Progenitor cell of endocrine pancreas (in vitro differentiated cells): ENCODE data around the gene CACNG3. TPM values are rescaled to one million over a fixed set of nuclear protein-coding genes. Genes with fewer than 3 reads are reported as not detected.
"Not testable (repeated sequence)": the region's sequence is repeated elsewhere in the genome, so short reads cannot be mapped to it uniquely, and the experiment has no call there.

ENCODE experiments used
- DNase-seq: peaks from one replicate; pipeline ENCODE4 v3.0.0; 2021; ENCODE audit warnings: low spot score; ENCODE audit not compliant: unreplicated experiment
- H3K27ac Mint-ChIP-seq: 2 replicates; pipeline ENCODE4 v1.8.0; 2021; ENCODE audit warnings: mild to moderate bottlenecking, moderate library complexity, mixed read lengths
- H3K27me3 Mint-ChIP-seq: 2 replicates; pipeline ENCODE4 v1.8.0; 2021; ENCODE audit warnings: mixed read lengths
- H3K36me3 Mint-ChIP-seq: 2 replicates; pipeline ENCODE4 v1.8.0; 2022; ENCODE audit warnings: mixed read lengths; ENCODE audit not compliant: insufficient read depth
- H3K4me1 Mint-ChIP-seq: 2 replicates; pipeline ENCODE4 v1.8.0; 2021; ENCODE audit warnings: low read depth, mixed read lengths
- H3K4me3 Mint-ChIP-seq: 2 replicates; pipeline ENCODE4 v1.8.0; 2021; ENCODE audit warnings: low read depth, mild to moderate bottlenecking, moderate library complexity, mixed read lengths
- H3K9me3 Mint-ChIP-seq: 2 replicates; pipeline ENCODE4 v1.8.0; 2021; ENCODE audit warnings: low read depth, mixed read lengths
- CTCF ChIP-seq: fragments of 200-600 bp; sonication (generic); IDR thresholded peaks from one replicate; pipeline ENCODE4 v1.5.0; 2021; ENCODE audit warnings: antibody characterized with exemption, mild to moderate bottlenecking; ENCODE audit not compliant: unreplicated experiment
- total RNA-seq: library from RNA; stranded (reverse); gene quantifications from 2 replicates; pipeline ENCODE4 v1.2.1, GENCODE V29; 2021

CACNG3 gene
- total RNA-seq, 1 donor from 2014 or later: not detected

DNA sequence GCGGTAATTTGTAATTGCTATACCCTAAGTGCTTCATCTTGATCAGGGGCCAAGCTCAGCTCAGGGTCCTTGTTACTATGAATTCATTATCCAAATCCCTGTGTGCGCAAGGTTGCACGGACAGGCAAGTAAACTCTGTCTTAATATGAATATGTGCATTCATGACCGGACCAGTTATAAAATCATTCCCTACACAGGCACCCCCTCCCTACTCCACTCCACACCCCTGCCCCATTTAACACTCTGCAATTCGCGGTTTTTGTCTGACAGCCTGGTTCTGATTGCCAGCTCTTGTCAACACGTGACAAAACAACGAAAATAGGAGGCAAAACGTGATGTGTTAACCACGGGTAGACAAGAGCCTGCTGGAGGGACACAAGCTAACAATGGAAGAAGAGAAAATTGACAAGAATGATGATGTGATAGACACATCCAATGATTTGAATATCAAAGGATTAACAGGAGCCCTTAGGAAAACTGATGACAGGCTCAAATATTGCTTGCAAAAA is 76.5 kb downstream of the CACNG3 start:
- TF ChIP-seq CTCF: no peak
- Mint-ChIP-seq H3K36me3 (no peaks in the 10 kb centered on the region), H3K9me3 (peaks cover 4% of the 10 kb centered on the region), H3K27me3 (peaks cover 11% of the 10 kb centered on the region), H3K27ac (no peak overlapping the region), H3K4me3 (no peak overlapping the region), H3K4me1 (no peaks in the 10 kb centered on the region)
- no peak for DNase-seq

DNA sequence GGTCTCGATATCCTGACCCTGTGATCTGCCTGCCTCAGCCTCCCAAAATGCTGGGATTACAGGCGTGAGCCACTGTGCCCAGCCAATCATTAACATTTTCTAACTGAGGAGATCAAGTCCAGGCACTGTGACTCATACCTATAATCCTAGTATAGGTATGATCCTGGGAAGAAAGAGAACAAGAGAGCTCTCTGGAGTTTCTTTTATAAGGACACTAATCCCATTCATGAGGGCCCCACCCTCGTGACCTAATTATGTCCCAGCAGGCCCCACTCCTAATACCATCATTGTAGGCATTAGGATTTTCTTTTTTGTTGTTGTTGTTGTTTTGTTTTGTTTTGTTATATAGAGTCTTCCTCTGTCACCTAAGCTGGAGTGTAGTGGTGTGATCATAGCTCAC is 80.4 kb downstream of the CACNG3 start:
- H3K4me1 Mint-ChIP-seq: no peaks in the 10 kb centered on the region
- peaks cover 22% of the 10 kb centered on the region for H3K27me3 Mint-ChIP-seq
- no peak overlapping the region for H3K4me3 Mint-ChIP-seq
- peaks cover 4% of the 10 kb centered on the region for H3K9me3 Mint-ChIP-seq
- DNase-seq: no peak
- no peak overlapping the region for H3K27ac Mint-ChIP-seq
- TF ChIP-seq CTCF: no peak
- no peaks in the 10 kb centered on the region for H3K36me3 Mint-ChIP-seq

DNA sequence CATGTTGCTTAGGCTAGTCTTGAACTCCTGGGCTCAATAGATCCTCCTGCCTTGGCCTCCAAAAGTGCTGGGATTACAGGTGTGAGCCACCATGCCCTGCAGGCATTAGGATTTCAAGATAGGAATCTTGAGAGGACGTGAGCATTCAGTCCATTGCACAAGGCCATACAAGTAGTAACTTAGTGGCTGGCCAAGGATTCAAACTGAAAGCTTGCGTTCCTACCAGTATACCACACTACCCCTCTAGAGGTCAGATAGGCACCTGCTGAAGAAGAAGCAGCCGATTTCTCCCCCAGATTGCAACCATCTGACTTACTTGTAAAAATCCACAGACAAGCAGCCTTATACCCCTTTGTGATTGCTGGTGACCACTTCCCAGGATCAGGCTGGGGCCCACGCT is 80.9 kb downstream of the CACNG3 start:
- no peak for TF ChIP-seq CTCF
- Mint-ChIP-seq H3K4me1 (no peaks in the 10 kb centered on the region), H3K27me3 (peaks cover 19% of the 10 kb centered on the region), H3K27ac (no peak overlapping the region), H3K9me3 (peaks cover 4% of the 10 kb centered on the region), H3K4me3 (no peak overlapping the region), H3K36me3 (no peaks in the 10 kb centered on the region)
- DNase-seq: no peak

GRCh38 chr16:24343829-24344228 is 87.7 kb downstream of the CACNG3 start:
- peaks cover 44% of the 10 kb centered on the region for H3K27me3 Mint-ChIP-seq
- H3K9me3 Mint-ChIP-seq, DNase-seq, H3K36me3 Mint-ChIP-seq, H3K4me3 Mint-ChIP-seq, H3K27ac Mint-ChIP-seq: not testable (repeated sequence)
- peaks cover 18% of the 10 kb centered on the region for H3K4me1 Mint-ChIP-seq

DNA sequence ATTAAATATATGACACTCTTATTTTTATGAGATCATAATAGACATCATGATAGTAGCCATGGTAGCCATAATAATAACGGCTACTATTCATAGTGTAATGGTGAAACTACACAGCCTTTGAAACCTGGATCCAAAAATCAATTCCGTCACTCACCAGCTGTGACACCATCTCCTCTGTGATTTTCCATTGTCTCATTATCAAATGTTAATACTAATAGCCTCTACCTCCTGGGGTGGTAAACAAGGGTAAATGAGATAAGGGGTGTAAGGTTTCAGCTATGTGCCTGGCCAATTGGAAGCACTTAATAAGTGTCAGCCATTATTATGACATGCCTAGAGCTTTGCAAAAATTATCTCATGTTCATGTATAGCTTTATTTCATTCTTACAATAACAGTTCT is 88.6 kb downstream of the CACNG3 start:
- no peak for DNase-seq
- no peaks in the 10 kb centered on the region for H3K36me3 Mint-ChIP-seq
- no peak for TF ChIP-seq CTCF
- H3K4me3 Mint-ChIP-seq: no peak overlapping the region
- peak overlapping the region; percentile 14 for H3K27ac Mint-ChIP-seq
- H3K27me3 Mint-ChIP-seq: peaks cover 49% of the 10 kb centered on the region
- no peaks in the 10 kb centered on the region for H3K9me3 Mint-ChIP-seq
- peaks cover 21% of the 10 kb centered on the region for H3K4me1 Mint-ChIP-seq

DNA sequence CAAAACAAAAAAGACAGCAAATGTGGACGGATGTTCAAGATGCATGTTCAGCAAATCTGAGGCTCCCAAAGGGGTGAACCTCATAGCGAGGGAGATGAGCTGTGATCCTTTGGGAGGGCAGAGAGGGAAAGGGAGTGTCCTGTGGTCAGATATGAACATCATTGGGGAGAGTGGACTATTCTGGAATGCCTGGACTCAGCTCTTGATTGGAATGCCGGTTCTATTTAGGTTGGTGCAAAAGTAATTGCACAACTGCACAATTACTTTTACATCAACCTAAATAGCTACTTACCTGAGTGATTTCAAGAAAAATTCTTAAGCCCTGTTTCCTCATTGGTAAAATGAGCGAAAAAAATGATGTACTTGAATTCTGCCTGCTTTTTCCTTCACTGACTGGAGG is 89.6 kb downstream of the CACNG3 start:
- peaks cover 47% of the 10 kb centered on the region for H3K27me3 Mint-ChIP-seq
- DNase-seq: no peak
- TF ChIP-seq CTCF: no peak
- H3K36me3 Mint-ChIP-seq: no peaks in the 10 kb centered on the region
- H3K4me1 Mint-ChIP-seq: peaks cover 21% of the 10 kb centered on the region
- H3K9me3 Mint-ChIP-seq: no peaks in the 10 kb centered on the region
- no peak overlapping the region for H3K4me3 Mint-ChIP-seq
- no peak overlapping the region for H3K27ac Mint-ChIP-seq
